Prostate gland (tissue), 2 donors: ENCODE data around the gene DIAPH2. TPM values are rescaled to one million over a fixed set of nuclear protein-coding genes. Genes with fewer than 3 reads are reported as not detected.
"Not testable (repeated sequence)": the region's sequence is repeated elsewhere in the genome, so short reads cannot be mapped to it uniquely, and the experiment has no call there.

Source experiments
- DNase-seq: peaks from one replicate; pipeline ENCODE4 v3.0.0-alpha.2; 2019; ENCODE audit warnings: low spot score
- H3K27ac ChIP-seq, 2 donors: fragments of 200-600 bp; sonication (generic); 2 replicates each; pipeline ENCODE4 v1.5.1; 2017 to 2019
- H3K27me3 ChIP-seq: fragments of 200-600 bp; sonication (generic); replicated peaks from 2 replicates; pipeline ENCODE4 v1.5.1; 2019; ENCODE audit not compliant: insufficient read depth
- H3K36me3 ChIP-seq, 2 donors: fragments of 200-600 bp; sonication (generic); 1 replicate in 1 of 2; 2 replicates in 1 of 2; pipeline versions ENCODE4 v1.5.1 to v1.8.1; 2017 to 2019
- H3K4me1 ChIP-seq: fragments of 200-600 bp; sonication (generic); replicated peaks from 2 replicates; pipeline ENCODE4 v1.5.1; 2019
- H3K4me3 ChIP-seq, 2 donors: fragments of 200-600 bp; sonication (generic); 2 replicates each; pipeline ENCODE4 v1.5.1; 2017 to 2019
- H3K9me3 ChIP-seq: fragments of 200-600 bp; sonication (generic); 2 replicates; pipeline ENCODE4 v1.5.1; 2017
- POLR2A ChIP-seq: fragments of 450-650 bp; IDR thresholded peaks from one replicate; pipeline ENCODE4 v1.6.1; 2016; ENCODE audit warnings: antibody characterized with exemption, mild to moderate bottlenecking
- POLR2AphosphoS5 ChIP-seq: sonication (generic); formaldehyde crosslinking; IDR thresholded peaks from one replicate; pipeline ENCODE4 v1.6.1; 2017; ENCODE audit warnings: antibody characterized with exemption
- WGBS: methylation state at CpG from one replicate; pipeline ENCODE4 v1.1.5; 2018; 5-methylcytosine and 5-hydroxymethylcytosine counted together
- intact Hi-C: fragments of 100-400 bp; cut with DNase I; formaldehyde crosslinking; loops from one replicate; pipeline ENCODE4 v1.14.2; 2022
- total RNA-seq, 2 donors: library from RNA; depleted of rRNA; stranded (reverse); fragments of >200 nt; gene quantifications; one replicate each; pipeline ENCODE4 v1.1.0, GENCODE V29; 2016
- TF ChIP-seq, protein P1 (sequence below), 4 experiments: fragments of 200-600 bp in 2 of 4; fragments of 450-650 bp in 2 of 4; sonication (generic) in 2 of 4; IDR thresholded peaks; 1 replicate in 3 of 4; 2 replicates in 1 of 4; pipeline ENCODE4 v1.5.1; 2016 to 2019; ENCODE audit warnings: antibody characterized with exemption in 4 of 4, mild to moderate bottlenecking in 2 of 4, moderate library complexity in 2 of 4

Gene DIAPH2
- total RNA-seq, 2 donors from 2014 or later = 8.1 to 44.8 TPM

DNA sequence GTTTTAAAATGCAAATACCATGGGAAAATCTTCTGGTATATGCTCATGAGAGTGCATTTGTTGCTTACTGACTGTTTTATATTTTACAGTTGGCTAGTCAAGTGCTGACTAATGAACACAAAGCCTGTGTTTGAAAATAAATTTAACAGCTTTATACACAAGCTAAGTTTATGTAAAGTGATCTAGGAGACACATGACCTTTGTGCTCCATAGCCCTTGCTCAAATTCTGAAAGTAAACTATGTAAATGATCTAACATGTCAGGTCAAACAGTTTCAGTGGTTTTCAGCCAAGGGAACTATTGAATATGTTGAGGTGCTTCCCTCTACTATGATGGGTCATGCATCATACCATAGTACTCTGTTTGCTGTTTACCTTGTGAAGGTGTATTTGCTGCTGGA is 36.7 kb downstream of the DIAPH2 start:
- DNase-seq = no peak
- H3K36me3 ChIP-seq = no peaks in the 10 kb centered on the region
- H3K27me3 ChIP-seq = no peaks in the 10 kb centered on the region
- H3K9me3 ChIP-seq = no peaks in the 10 kb centered on the region
- H3K4me3 ChIP-seq = no peak overlapping the region
- no peak overlapping the region for H3K27ac ChIP-seq
- H3K4me1 ChIP-seq = no peaks in the 10 kb centered on the region
- intact Hi-C loops = no loop called here
- TF ChIP-seq, protein P1, sequence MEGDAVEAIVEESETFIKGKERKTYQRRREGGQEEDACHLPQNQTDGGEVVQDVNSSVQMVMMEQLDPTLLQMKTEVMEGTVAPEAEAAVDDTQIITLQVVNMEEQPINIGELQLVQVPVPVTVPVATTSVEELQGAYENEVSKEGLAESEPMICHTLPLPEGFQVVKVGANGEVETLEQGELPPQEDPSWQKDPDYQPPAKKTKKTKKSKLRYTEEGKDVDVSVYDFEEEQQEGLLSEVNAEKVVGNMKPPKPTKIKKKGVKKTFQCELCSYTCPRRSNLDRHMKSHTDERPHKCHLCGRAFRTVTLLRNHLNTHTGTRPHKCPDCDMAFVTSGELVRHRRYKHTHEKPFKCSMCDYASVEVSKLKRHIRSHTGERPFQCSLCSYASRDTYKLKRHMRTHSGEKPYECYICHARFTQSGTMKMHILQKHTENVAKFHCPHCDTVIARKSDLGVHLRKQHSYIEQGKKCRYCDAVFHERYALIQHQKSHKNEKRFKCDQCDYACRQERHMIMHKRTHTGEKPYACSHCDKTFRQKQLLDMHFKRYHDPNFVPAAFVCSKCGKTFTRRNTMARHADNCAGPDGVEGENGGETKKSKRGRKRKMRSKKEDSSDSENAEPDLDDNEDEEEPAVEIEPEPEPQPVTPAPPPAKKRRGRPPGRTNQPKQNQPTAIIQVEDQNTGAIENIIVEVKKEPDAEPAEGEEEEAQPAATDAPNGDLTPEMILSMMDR (IDR thresholded peaks at IDR 0.05) = no peak
- TF ChIP-seq POLR2A = no peak
- no peak for TF ChIP-seq POLR2AphosphoS5

DNA sequence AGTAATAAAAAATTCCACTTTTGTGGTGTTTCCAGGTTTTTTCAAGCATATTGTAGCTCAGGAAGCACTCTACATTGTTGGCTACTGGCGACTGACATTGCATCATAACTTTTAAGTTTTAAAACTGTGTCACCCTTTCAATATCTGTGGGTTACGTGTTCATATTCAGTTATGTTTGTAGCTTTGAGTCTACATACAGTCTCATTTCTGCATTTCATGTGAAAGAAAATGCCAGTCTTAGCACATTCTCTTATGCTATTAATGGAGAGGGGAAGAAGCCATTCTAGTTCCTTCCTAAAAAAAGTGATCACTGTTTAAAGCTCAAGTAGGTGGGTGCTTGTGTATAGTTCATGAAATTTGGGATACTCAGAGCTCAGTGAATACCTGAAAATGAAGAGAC is 38.1 kb downstream of the DIAPH2 start:
- 88% methylated on average over 2 of the region's 2 CpGs for WGBS
- Histone ChIP-seq H3K4me3 (no peak overlapping the region), H3K9me3 (no peaks in the 10 kb centered on the region), H3K4me1 (no peaks in the 10 kb centered on the region), H3K36me3 (no peaks in the 10 kb centered on the region), H3K27ac (no peak overlapping the region), H3K27me3 (no peaks in the 10 kb centered on the region)
- intact Hi-C loops = no loop called here
- no peak for TF ChIP-seq POLR2A
- TF ChIP-seq, protein P1 (IDR thresholded peaks at IDR 0.05) = no peak
- TF ChIP-seq POLR2AphosphoS5 = no peak
- no peak for DNase-seq

DNA sequence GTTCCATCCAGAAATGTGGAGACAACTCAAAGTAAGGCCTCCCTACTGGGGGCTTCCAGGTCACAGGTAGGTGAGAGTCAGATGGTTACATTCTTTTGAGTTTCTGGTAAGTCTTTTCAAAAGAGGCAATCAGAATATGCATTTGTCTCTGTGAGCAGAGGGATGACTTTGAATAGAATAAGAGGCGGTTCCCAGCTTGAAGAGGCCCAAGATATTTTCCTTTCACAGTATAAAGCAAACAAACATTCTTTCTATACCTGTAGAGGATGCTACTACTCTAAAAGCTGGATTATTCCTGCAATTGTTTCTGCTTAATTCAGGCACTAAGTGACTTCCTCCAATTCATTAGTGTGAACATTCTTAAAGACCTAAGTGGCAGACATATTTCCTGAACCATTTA is 44.4 kb downstream of the DIAPH2 start:
- Histone ChIP-seq H3K27me3 (no peaks in the 10 kb centered on the region), H3K9me3 (no peaks in the 10 kb centered on the region), H3K4me1 (no peaks in the 10 kb centered on the region), H3K4me3 (no peak overlapping the region), H3K36me3 (no peaks in the 10 kb centered on the region), H3K27ac (no peak overlapping the region)
- WGBS = 88% methylated on average over 1 of the region's 1 CpG
- TF ChIP-seq, protein P1 (IDR thresholded peaks at IDR 0.05) = no peak
- TF ChIP-seq POLR2A (no peak), POLR2AphosphoS5 (no peak)
- intact Hi-C loops = no loop called here
- no peak for DNase-seq

DNA sequence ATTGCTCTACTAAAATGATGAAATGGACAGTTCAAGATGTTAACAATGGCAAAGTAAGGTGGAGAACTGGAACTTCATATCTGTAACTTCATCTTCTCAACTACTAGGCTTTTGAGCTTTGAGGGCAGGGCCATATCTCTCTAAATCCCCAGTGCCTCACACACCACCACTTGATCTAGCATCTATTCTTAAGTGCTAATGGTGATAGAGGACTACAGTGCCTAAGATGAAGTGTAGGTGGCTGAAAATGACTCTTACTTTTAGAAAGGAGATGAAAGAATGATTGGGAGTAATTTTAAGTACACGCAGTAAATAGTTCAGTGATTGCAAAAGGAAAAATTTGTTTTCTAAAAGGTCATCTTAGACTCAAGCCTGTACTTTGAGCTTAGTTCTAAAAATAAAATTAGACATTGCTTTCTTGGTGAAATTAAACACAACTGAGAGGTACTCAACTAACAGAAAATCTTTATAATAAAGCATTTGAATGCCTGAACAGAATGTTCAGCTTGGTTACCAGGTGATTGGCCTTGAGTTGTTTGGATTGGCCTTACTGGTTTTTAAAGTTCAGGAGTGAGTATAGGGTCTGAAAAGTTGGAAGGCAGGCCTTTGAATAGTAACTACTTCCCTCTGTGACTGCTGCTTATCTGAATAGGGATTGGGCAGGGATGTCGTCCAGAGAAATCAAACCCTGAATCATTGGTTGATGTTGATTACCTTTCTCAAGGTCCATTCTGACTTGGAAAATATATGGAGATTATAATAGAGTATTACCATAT is 45.4 kb downstream of the DIAPH2 start:
- H3K4me1 ChIP-seq = no peaks in the 10 kb centered on the region
- no peaks in the 10 kb centered on the region for H3K36me3 ChIP-seq
- 77% methylated on average over 2 of the region's 2 CpGs for WGBS
- no peak for TF ChIP-seq POLR2AphosphoS5
- TF ChIP-seq POLR2A = no peak
- H3K4me3 ChIP-seq = no peak overlapping the region
- intact Hi-C loops = no loop called here
- H3K27ac ChIP-seq = no peak overlapping the region
- H3K9me3 ChIP-seq = no peaks in the 10 kb centered on the region
- DNase-seq = no peak
- no peaks in the 10 kb centered on the region for H3K27me3 ChIP-seq

DNA sequence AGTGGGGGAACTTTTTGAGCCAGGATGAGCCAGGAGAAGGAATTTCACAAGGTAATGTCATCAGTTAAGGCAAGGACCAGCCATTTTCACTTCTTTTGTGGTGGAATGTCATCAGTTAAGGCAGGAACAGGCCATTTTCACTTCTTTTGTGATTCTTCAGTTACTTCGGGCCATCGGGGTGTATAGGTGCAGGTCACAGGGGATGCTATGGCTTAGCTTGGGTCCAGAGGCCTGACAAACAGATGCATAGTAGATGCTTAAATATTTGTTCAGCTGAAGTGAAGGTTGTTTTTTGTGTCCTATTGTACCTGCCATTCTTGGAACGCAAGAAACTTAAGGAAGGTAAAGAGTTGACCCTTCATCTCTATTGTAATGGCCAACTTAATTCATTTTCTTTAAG is 46.4 kb downstream of the DIAPH2 start:
- H3K36me3 ChIP-seq, intact Hi-C loops, DNase-seq, H3K27me3 ChIP-seq, H3K4me3 ChIP-seq, H3K27ac ChIP-seq, H3K4me1 ChIP-seq, H3K9me3 ChIP-seq: not testable (repeated sequence)
- 86% methylated on average over 3 of the region's 3 CpGs for WGBS
